RWPE1 (cell line): ENCODE measurements around the gene KCNG1.
"Not testable (repeated sequence)": the region's sequence is repeated elsewhere in the genome, so short reads cannot be mapped to it uniquely, and the experiment has no call there.

ENCODE experiments used
- CTCF ChIA-PET: fragments of 350-600 bp; sonication (Branson Sonifier 250); formaldehyde crosslinking; extraction: SDS; loops from one replicate; lab custom pipeline; 2021; lab: Yijun Ruan, JAX
- POLR2A ChIA-PET: fragments of 400-600 bp; formaldehyde crosslinking; extraction: SDS; loops from one replicate; lab custom pipeline; 2020; ENCODE audit warnings: antibody characterized with exemption; ENCODE audit not compliant: low non-redundant PET; lab: Yijun Ruan, JAX
- DNase-seq: peaks from one replicate; pipeline ENCODE4 v3.0.0; 2012; ENCODE audit warnings: low spot score
- H3K27ac ChIP-seq: fragments of 450-650 bp; 2 replicates; pipeline ENCODE4 v1.5.1; 2017
- TF ChIP-seq, protein P1 (sequence below): fragments of 450-650 bp; conservative IDR thresholded peaks from 2 replicates; pipeline ENCODE4 v1.5.1; 2017; ENCODE audit warnings: low read depth, mild to moderate bottlenecking

The KCNG1 gene

DNA sequence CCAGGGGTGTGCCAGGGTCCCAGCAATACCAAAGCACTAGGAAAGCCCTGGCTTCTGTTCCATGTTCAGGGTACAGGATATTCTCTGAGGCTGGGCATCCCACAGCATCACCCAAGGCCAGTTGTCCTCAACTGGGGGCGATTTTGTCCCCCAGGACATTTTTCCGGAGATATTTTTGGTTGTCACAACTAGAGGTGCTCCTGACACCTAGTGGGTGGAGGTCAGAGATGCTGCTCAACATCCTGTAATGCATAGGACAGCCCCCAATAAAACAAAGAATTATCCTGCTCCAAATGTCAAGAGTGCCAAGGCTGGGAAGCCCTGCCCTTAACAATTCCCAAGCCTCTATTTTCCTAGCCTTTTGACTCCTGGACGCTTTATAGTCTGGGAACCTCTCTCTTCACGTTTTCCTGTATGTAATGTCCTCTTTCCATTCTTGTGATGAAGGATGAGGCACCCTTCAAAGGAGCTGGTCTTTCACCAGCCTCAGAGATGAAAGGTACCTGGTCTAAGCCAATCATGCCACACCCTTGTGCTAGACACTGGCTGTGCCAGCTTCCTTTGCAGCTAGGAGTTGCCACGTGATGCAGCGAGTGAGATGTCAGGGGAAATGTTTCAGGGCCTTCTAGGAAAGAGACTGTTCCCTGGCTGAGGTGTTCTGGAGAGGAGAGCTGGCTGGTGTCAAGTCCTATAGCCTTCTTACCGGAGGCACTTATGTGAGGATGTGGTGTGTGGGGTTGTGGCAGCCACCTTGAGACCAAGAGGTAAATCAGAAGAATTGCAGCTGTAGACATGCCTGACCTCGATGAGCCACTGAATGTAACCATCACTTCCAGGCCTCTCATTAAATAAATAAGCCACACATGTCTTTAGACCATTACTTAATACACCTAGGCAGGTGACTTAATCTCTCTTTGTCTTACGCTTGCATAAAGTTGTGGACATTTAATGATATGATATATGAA is 23.4 kb upstream of the KCNG1 start:
- ChIA-PET POLR2A (no interaction called here), CTCF (no interaction called here)
- DNase-seq: no peak
- TF ChIP-seq, protein P1, sequence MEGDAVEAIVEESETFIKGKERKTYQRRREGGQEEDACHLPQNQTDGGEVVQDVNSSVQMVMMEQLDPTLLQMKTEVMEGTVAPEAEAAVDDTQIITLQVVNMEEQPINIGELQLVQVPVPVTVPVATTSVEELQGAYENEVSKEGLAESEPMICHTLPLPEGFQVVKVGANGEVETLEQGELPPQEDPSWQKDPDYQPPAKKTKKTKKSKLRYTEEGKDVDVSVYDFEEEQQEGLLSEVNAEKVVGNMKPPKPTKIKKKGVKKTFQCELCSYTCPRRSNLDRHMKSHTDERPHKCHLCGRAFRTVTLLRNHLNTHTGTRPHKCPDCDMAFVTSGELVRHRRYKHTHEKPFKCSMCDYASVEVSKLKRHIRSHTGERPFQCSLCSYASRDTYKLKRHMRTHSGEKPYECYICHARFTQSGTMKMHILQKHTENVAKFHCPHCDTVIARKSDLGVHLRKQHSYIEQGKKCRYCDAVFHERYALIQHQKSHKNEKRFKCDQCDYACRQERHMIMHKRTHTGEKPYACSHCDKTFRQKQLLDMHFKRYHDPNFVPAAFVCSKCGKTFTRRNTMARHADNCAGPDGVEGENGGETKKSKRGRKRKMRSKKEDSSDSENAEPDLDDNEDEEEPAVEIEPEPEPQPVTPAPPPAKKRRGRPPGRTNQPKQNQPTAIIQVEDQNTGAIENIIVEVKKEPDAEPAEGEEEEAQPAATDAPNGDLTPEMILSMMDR: no peak
- no peak overlapping the region for H3K27ac ChIP-seq

DNA sequence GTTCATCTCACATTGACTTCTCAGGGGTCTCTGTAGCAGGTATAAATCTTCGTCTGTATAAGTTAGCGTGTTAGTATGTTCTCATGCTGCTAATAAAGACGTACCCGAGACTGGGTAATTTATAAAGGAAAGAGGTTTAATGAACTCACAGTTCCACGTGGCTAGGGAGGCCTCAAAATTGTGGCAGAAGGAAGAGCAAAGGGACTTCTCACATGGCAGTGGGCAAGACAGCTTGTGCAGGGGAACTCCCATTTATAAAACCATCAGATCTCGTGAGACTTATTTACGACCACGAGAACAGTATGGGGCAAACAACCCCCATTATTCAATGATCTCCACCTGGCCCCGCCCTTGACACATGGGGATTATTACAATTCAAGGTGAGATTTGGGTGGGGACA is 22.6 kb upstream of the KCNG1 start:
- DNase-seq, POLR2A ChIA-PET, CTCF ChIA-PET, H3K27ac ChIP-seq: not testable (repeated sequence)

GRCh38 chr20:51044796-51045195 is 21.9 kb upstream of the KCNG1 start:
- no peak for DNase-seq
- CTCF ChIA-PET: interaction anchor here (0.6 kb wide), 1 partner anchor 254 kb away, joined by 5 read pairs; no protein-coding TSS in a partner anchor
- TF ChIP-seq, protein P1: no peak
- POLR2A ChIA-PET: no interaction called here
- H3K27ac ChIP-seq: no peak overlapping the region

DNA sequence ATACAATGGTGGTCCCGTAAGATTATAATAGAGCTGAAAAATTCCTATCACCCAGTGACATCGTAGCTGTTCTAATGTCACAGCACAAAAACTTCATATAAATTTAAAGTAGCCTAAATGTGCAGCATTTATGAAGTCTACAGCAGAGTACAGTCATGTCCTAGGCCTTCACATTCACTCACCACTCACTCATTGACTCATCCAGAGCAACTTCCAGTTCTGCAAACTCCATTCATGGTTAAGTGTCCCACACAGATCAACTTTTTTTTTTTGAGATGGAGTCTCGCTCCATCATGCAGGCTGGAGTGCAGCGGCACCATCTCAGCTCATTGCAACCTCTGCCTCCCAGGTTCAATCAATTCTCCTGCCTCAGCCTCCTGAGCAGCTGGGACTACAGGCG is 20.9 kb upstream of the KCNG1 start:
- ChIA-PET POLR2A (no interaction called here), CTCF (interaction anchor here (0.7 kb wide), 1 partner anchor 580 kb away, joined by 4 read pairs; no protein-coding TSS in a partner anchor)
- DNase-seq: no peak
- TF ChIP-seq, protein P1: no peak
- no peak overlapping the region for H3K27ac ChIP-seq

DNA sequence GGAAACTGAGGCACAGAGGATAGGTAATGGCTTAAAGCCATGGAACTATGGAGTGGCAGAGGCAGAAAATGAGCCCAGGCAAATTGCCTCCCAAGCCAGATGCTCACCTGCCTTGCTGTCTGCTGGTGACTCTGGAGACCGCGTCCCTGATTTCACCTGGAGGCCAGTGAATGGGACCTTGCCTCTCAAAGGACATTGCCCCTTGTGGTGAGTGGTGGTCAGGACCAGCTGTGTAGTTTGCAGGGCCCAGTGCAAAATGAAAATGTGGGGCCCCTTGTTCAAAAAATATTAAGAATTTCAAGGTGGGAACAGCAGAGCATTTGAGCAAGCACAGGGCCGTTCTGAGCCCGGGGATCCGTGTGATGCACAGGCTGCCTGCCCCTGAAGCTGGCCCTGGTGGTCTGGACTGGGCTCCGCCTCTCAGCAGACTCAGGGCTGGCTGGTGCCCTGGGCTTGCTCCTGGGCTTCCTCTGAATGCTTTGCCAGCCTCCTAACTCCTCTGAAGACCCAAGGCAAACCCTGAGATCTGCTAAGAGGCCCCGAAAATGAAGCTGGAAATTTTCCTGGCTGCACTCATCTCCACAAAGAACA is 19.8 kb upstream of the KCNG1 start:
- ChIA-PET CTCF (interaction anchor here (0.6 to 1.2 kb wide), 5 partner anchors 8 to 608 kb away, joined by 3 to 8 read pairs (median 5); no protein-coding TSS in a partner anchor), POLR2A (no interaction called here)
- TF ChIP-seq, protein P1: no peak
- no peak overlapping the region for H3K27ac ChIP-seq
- no peak for DNase-seq

DNA sequence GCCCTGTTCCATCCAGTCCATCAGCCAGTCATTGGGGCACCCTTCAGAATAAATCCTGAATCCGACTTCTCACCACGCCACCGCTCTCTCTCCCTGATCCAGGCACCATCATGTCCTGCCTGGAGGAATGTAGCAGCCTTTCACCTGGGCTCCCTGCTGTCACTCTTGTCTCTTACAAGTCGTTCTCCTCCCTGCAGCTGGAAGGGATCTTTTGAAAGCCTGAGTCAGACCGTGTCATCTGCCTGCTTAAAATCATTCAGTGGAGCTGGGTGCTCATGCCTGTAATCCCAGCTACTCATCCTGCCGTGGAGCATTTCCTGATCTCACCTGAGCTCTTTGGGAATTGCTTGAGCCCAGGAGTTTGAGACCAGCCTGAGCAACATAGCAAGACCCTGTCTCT is 19.2 kb upstream of the KCNG1 start:
- no peak for DNase-seq
- POLR2A ChIA-PET: no interaction called here
- no peak overlapping the region for H3K27ac ChIP-seq
- TF ChIP-seq, protein P1: no peak
- CTCF ChIA-PET: interaction anchor here (0.6 to 1.2 kb wide), 3 partner anchors 8 to 609 kb away, joined by 3 to 5 read pairs (median 4); no protein-coding TSS in a partner anchor
